HT1080 (cell line): ENCODE results near the gene IL22RA1. TPM values are rescaled to one million over a fixed set of nuclear protein-coding genes. Genes with fewer than 3 reads are reported as not detected.

Source experiments
- DNase-seq: peaks from one replicate; pipeline ENCODE4 v3.0.0-alpha.2; 2015; ENCODE audit warnings: low read depth
- total RNA-seq: library from RNA; depleted of rRNA; stranded (reverse); fragments of >200 nt; shearing (Covaris generic); gene quantifications from 2 replicates; pipeline ENCODE4 v1.2.3, GENCODE V29; 2014

IL22RA1 gene
- total RNA-seq, 1 experiment from 2014 or later = 0.64 TPM

DNA sequence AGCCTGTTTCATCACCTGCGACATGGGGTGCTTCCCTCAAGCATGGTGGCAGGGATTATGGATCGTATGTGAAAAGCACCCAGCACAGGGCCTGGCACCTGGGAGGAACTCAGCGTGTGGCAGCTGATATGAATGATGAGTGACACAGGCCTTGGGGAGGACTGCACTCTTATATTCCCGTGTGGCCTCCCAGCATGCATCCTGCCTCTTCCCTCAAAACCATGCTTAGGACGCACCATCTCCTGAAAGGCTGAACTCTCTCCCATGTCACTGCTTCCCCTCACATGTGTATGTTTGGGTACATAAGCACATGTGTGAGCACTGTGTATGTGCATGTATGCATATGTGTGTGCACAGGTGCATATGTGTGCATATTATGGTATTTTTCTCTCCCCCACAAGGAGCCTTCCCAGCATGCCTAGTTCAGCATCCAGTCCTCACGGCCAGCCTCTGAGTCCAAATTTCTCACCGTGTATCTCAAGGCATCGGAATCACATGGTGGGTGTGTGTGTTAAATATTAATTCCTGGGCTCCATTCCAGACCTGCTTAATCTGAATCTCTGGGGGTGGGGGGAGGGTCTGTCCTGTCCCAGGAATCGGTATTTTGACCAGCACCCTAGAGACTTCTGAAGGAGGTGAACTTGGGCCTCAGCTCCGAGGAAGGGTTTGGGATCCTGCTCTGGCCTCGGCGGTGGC lies 43.8 kb downstream of the IL22RA1 start:
- DNase-seq = no peak

DNA sequence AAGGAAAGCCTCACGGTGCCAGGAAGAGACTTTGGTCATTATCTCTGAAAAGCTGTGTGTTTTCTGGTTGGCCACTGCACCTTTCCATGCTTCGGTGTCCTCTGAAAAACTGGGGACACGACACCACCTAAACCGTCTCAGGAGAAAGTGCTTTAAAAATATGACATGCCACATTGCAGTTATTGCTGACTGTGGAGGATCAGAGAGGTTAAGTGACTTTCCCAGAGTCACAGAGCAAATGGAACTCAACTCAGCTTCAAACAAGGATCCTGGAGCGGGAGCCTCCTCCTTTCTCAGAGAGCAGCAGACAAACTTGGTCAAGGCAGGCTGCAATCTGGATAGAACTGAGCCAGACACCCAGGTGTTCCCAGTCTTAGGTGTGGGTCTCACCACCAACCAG lies 44.8 kb downstream of the IL22RA1 start:
- no peak for DNase-seq

DNA sequence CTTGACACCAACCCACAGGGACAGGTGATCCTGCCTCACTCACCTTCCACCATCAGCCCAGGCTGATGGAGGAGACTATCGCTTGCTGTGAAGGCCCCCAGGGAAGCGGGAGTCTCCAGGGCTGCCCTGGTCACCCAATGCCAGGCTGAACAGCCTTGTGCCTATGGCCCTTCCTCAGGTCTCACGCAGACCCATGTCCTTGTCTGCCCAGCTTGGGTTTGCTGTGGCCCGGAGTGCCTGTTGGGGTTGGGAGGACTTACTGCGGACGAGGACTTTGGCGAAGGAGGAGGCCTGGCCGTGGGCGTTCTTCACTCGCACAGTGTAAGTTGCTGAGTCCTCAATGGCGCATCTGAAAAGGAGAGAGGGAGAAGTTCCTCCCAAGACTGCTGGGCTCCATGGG lies 45.3 kb downstream of the IL22RA1 start:
- no peak for DNase-seq

DNA sequence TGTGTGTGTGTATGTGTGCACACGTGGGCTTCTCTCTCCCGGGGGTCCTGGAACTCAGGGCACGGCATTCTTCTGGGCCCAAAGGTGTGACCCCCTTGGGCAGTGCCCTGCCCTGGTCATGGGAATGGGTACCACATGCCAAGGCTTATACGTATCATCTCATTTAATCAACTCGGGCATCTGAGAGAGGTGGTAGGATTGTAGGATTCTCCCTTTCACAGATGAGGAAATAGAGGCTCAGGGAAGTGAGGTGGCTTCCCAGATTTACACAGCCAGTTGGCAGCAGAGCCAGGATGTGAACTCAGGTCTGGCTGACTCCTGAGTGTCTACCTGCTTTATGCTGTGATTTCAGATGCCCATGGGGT lies 46.2 kb downstream of the IL22RA1 start:
- no peak for DNase-seq

DNA sequence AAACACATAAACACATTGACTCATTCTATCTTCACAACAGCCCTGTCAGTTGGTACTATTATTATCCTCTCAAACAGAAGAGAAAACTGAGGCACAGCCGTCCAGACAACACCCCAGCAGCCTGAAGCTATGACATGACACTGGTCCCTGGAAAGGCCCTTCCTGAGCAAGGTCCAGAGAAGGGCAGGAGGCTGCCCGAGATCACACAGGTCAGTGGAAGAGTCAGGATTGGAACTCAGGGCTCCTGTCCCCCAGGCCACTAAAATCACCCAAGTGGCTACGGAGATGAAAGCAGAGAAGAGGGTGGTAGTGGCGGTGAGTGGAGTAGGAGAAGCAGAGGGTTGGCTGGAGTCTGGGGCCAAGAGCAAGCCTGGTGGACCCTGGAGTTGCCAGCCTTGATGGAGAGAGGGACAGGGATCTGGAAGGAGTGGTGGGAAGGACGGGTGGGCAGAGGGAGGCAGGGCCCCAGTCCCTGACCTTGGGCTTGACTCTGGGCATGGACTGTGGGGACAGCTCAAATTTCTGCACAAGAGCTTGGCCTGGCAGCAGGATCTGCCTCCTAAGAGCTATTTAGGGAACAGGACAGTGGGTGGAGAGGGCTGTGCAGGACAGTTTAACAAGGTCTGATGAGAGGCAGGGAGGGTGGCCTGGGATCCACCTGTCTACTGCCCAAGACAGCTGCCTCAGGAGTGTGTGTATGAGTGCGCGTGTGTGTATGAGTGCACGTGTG lies 46.8 kb downstream of the IL22RA1 start:
- no peak for DNase-seq

DNA sequence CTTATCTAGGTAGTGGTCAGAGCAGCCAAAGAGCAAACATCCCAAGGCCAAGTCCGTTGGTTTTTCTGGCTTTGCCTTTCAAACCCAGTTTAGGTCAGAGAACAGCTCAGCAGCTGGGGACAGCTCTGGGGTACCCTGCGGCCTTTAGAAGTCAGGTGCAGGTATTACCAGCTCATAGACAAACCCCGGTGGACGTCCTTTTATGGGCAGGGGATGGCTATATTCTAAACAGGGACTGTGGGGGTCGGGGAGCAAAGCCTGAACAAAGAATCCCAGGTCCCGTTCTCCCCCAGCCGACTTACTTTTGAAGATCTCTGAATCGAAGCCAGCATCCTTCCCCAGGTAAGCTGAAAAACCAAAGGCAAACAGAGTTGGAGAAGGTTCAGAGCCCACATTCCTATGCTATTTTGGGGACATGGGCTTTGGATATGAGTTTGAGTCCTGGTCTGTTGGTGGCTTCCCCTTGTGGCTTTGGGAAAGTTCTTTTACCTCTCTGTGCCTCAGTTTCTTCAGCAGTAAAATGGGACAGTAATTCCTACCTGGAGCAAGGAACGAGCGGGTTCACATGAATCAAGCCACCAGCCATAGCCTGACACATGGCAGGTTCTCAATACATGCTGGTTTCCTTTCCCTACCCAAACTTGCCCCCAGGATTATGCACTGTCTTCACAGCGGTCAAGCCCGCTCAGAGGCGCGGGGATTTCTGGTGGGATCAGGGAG lies 47.6 kb downstream of the IL22RA1 start:
- DNase-seq = no peak

DNA sequence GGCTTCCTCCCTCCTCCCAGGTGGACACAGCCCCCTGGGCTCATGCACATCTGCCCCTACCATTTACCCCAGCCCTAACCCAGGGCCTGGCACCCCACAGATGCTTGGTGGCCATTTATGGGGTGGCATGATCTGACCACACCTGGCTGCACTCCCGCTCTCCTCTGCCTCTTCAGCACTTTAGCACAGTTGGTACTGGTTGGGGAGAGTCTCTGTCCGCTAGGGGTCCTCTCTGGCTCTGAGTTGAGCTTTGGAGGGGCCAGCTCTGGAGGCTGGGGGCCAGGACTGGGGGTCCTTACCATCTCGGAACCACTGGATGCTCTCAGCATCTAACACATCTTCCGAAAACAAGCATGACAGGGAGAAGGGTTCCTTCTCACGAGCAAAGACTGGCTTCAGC lies 48.4 kb downstream of the IL22RA1 start:
- no peak for DNase-seq

DNA sequence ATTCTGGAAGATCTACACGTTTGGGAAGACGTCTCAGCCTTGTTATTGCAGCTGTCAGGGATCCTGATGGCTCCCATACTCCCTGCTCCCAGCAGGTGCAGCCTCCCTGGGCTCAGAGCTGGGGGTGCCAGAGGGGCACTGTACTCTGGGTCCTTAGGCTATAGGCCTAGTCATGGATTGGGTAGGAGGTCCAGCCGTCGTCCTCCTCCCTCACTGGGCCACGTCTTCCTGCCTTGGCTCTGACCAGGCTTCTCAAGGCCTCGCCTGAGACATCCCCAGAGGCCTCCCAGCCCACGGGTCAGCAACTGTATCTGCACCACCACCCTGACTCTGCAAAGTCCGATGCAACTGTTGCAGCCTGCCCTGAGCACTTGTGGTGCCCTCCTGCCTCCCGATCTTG lies 49.2 kb downstream of the IL22RA1 start:
- DNase-seq = no peak

DNA sequence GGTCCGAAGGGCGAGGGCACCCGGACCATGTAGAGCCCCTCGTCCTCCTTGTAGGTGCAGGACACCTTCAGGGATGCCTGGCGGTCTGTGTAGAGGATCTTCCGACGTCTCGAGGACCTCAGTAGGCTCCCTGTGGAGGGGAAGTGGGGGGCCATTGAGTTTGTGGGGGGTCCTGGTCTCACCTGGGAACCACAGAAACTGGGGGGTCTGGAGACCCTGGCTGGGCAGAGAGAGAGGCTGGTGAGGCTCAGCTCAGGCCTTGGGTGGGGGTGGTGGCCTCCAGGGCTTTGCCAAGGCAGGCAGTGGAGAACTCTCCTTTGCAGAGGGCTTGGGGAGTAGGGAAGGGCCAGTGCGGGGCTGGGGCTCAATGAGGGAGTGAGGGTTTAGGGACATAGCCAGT lies 50.0 kb downstream of the IL22RA1 start:
- DNase-seq = no peak

DNA sequence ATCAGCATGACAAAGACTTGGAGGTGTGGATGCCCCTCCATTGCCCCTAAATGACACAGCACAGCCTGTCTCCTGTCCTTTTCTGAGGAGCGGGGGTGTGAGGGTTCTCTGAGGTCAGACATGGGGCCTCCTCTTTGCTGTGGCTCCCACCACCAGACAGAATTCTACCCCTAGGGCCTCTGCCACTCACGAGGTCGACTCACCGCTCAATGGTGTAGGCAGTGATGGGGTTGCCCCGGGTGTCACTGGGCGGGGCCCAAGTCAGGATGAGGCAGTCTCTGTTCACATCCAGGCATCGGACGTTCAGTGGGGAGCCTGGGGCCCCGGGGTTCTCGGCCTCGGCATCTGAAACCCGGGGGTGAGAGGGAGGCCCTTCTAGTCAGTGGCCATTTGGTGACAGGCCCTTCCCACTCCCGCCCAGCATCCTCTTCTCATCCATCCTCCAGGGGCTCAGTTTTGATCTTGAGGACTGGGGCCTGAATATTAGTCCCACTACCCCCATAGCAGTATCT lies 50.9 kb downstream of the IL22RA1 start:
- no peak for DNase-seq

DNA sequence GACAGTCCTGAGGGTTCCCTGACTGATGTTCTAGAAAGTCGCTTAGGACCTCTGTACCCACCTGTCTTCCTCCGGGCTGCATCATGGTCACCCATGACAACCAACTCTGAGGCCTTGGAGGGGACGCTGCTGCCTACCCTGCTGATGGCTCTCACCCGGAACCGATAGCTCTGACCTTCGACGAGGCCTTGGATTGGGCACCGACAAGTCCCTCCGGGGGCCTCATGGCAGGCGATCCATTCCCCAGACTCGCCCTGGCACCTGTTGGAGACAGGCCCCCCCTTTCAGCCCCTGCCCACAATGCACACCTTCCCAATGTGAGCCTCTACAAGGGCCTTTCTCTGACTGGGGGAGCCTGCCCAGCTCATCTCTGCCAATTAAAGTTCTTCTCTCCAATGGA lies 52.2 kb downstream of the IL22RA1 start:
- DNase-seq = no peak

DNA sequence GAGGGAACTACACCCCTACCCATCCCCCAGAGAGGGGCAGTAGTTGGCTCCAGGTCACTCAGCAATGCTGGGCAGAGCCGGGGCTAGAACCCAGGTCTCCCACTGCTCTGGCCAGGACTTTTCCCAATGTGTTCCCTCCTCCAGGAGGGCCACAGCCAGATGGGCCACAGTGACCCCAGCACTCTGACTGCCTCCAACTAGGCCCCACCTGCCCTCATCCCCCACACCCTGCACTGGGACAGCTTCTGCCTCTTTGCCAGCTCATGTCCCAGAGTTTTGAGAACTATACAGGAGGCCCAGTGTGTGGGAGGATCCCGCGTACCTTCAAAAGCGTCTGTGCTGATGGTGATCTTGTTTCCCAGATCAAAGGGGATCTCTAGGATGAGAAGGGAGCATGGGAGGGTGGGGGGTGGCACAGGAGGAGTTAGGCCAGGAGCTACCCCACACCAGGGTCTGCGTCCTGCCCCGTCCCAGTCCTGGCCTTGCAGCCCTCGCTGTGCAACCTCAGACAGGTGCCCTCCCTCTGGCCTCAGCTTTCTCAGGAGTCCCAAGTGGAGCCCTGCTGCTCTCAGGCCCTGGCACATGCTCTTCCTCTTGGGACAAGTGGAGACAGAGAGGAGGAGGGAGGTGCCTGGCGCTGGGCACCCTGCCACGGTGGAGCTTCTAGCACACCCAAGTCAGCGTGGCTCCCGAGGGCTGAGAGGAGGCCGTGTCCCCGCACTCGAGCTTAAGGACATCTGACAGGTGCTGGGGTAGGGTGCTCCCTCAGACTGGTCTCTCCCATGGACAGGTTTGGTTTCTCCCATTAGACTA lies 53.0 kb downstream of the IL22RA1 start:
- DNase-seq = no peak

DNA sequence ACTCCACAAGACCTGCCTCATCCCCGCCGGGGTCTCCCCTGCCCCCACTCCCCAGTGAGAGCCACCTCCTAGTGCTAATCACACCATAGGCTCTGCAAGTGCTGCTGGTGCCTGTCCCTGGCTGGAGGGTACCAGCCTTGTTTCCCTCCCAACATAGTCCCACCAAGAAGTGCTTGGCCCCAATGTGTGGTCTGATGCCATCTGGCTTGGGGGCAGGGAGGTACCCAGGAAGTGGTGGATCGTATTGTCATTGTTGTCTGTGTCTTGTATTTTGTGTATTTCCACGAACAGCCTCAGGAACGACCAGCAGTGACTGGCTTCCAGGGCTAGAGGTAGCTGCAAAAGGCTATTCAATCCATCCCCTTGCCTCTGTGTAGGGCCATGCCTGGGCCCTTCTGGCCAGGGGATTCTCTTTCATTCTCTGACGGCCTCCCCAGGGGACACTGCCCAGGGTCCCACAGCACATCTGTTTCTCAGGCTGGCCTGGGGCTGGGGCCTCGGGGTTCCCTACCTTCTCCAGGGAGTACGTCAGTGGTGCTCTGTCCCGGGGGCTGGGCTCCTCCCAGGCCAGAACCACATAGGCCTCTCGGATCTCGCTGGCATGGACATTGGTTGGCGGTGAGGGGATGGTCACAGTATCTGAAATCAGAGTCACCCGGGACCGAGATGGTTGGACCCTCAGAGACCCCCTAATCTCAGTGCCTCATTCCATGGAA lies 53.8 kb downstream of the IL22RA1 start:
- no peak for DNase-seq

DNA sequence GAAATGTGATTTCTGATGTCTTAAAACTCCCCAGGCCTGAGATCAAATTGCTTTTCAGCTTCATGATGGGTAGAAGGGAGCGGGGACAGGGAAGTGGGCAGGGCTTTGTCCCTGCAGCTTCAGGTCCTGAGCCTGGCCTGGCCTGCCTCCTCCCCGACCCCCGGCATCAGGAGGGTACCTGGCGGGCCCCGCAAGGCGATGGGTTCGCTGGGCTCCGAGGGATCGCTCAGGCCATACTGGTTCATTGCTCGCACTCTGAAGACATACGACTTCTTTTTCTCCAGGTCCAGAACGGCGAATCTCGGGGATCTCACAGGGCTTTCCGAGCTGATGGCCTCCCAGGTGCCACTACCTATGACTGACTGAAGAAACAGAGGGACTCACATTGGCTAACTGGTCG lies 56.5 kb downstream of the IL22RA1 start:
- no peak for DNase-seq

DNA sequence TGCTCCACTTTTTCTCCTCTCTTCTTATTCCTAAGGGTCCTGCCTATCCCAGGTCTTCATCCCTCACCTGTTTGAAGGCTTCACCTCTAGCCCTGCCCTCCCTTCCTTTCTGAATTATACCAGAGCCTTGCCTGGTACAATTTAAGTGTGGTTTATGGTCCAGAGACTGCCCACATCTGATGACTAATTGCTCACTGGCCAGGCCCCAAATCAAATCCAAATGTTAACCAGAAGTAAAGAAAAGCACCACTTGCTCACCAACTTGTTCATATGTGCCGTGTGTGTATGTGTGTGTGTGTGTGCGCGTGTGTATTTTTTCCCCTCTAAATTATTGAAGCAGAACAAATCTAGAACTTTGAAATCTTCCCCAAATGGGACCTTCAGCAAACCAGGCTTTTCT lies 57.4 kb downstream of the IL22RA1 start:
- DNase-seq = peak; percentile 30

DNA sequence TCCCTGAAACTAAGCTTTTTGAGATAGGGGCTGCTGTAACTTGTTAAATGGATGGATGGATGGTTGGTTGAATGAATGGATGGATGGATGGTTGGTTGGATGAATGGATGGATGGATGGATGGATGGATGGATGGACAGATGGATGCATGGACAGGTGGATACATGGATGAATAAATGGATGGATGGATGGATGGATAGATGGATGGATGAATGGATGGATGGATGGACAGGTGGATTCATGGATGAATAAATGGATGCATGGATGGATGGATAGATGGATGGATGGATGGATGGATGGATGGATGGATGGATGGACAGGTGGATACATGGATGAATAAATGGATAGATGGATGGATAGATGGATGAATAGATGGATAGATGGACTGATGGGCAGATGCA lies 57.9 kb downstream of the IL22RA1 start:
- no peak for DNase-seq

DNA sequence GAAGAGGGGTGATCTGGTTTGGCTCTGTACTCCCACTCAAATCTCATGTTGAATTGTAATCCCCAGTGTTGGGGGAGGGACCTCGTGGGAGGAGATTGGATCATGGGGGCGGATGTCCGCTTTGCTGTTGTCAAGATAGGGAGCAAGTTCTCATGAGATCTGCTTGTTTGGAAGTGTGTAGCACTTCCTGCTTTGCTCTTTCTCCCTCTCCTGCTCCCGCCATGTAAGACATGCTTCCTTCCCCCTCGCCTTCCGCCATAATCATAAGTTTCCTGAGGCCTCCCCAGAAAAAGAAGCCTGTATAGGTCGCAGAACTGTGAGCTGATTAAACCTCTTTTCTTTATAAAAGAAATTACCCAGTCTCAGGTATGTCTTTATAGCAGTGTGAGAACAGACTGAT lies 58.9 kb downstream of the IL22RA1 start:
- no peak for DNase-seq

DNA sequence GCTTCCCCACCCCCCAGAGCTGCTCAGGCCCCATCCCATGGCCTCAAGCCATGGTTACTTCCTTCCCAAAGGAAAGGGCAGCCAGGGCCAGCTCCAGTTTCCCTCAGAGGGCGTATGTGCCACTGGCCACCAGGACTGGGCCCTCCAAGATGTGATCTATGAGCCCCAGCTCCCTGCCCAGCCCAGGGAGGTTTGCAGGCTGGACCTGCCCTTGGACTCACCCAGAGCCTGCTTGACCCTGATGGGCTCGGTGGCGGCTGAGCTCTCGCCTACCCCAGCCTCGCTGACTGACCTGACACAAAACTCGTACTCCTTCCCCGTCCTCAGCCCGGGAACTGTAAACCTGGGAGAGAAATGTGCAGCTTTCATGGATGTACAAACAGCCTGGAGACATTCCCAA lies 60.6 kb downstream of the IL22RA1 start:
- no peak for DNase-seq

DNA sequence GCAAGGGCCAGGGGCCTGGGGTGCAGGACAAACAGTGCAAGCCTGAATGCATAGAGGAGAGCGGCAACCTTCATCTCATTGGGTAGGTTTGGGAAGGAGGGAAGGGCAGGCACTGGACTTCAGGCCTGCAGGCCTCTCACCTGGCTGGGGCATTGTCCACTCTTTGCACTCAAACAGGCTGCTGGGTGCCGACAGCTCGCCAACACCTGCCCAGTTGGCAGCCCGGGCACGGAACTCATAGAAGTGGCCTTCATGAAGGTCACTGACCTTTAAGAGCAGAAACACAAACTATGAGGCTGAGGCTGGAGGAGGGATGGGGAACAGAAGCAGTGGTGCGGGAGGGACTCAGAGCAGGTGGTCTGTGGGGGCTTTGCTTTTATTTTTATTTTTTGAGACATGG lies 61.8 kb downstream of the IL22RA1 start:
- no peak for DNase-seq

DNA sequence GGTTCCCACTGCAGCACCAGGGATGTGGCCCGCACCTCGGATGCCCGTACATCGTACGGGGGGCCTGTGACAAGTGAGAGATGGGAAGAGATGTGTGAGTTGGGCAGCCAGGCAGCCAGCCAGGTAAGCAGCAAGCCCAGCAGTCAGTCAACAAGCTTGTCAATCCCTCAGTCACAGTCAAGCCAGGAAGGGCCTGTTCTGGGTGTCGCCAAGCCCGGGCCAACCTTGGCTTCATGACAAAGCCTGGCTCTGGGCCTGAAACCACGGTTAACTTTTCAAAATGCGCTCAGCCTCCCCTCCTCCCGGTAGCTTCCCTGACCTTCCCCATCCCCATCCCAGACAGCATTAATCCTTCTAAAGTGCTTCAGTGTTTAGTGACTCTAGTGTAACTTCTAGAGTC lies 62.8 kb downstream of the IL22RA1 start:
- DNase-seq = no peak
